Measurements from ENCODE around the gene NMT1. TPM values are rescaled to one million over a fixed set of nuclear protein-coding genes. Genes with fewer than 3 reads are reported as not detected.

The NMT1 gene
- total RNA-seq, 2 donors from 2014 or later: 39.4 to 68.5 TPM

GRCh38 chr17:45104497-45104896 lies 43.4 kb downstream of the NMT1 start:
- Histone ChIP-seq H3K27me3 (replicated peaks; ENCODE audit: insufficient read depth) (no peaks in the 10 kb centered on the region), H3K4me1 (replicated peaks) (no peaks in the 10 kb centered on the region), H3K36me3 (peaks cover 14 to 29% of the 10 kb centered on the region in 2 donors), H3K4me3 (no peak overlapping the region), H3K9me3 (no peaks in the 10 kb centered on the region), H3K27ac (no peak overlapping the region)
- DNase-seq (ENCODE audit: low spot score): no peak
- 92% methylated on average over 6 of the region's 6 CpGs for WGBS
- TF ChIP-seq CTCF (IDR thresholded peaks at IDR 0.05): no peak
- TF ChIP-seq POLR2AphosphoS5 (IDR thresholded peaks at IDR 0.05): no peak
- TF ChIP-seq POLR2A (IDR thresholded peaks at IDR 0.05): no peak
- intact Hi-C loops (cut with DNase I): no loop called here

DNA sequence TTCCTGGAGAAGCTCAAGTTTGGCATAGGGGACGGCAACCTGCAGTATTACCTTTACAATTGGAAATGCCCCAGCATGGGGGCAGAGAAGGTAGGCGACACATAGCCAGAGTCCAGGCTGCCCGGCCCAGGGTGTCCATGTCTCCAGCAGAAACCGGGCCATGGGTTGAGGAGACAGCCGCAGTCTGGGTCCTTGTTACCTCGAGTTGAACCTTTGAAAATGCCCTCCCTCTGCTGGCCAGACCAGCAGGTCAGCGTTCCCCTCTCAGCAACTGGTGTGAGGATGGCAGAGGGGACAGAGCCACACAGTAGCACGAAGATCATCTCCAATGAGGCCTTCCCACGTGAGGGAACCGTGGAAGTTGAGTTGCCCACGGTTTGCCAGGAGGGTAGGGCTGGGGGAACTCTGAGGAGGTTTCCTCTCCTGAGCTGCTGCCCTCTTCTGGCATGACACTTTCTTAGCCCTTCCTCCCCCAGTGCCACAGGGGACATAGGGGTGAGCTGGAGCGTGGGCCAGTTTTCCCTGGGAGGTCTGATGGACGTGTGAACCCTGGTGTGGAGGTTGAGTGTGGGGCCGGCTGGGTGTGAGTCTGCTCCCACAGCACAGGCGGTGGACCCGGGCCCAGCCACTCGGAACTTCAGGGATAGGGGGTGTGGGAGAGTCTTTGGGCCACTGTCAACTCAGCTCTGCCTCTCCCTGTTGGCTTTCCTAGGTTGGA lies 43.9 kb downstream of the NMT1 start:
- intact Hi-C loops (cut with DNase I): loop anchor here (5.0 kb wide), 1 partner anchor 43 kb away; the partner anchor contains the start of gene NMT1
- Histone ChIP-seq H3K4me1 (replicated peaks) (no peaks in the 10 kb centered on the region), H3K4me3 (no peak overlapping the region), H3K9me3 (no peaks in the 10 kb centered on the region), H3K27ac (no peak overlapping the region), H3K36me3 (peaks cover 14 to 29% of the 10 kb centered on the region in 2 donors), H3K27me3 (replicated peaks; ENCODE audit: insufficient read depth) (no peaks in the 10 kb centered on the region)
- no peak for DNase-seq (ENCODE audit: low spot score)
- WGBS: 76% methylated on average over 17 of the region's 17 CpGs
- TF ChIP-seq CTCF (IDR thresholded peaks at IDR 0.05): no peak
- TF ChIP-seq POLR2A (IDR thresholded peaks at IDR 0.05): no peak
- no peak for TF ChIP-seq POLR2AphosphoS5 (IDR thresholded peaks at IDR 0.05)

DNA sequence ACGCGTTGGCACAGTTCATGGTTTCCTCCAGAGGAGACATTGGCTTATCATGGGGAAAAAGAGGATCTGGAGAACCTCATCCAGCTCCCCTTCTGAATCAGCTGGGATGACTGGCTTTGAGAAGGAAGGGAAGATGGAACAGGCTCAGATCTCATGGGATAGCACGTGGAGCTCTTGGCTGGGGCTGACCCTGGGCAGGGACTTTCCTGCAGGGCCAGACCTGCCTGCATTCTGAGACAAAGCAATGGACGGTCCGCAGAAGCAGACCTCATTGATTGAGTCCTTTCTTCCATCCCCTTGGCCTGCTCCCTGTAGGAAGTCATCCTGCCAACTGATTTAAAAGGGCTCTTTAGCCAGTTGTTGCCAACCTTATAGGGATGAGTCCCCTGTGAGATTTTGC lies 45.0 kb downstream of the NMT1 start:
- DNase-seq (ENCODE audit: low spot score): no peak
- TF ChIP-seq CTCF (IDR thresholded peaks at IDR 0.05) (no peak), POLR2A (IDR thresholded peaks at IDR 0.05) (no peak), POLR2AphosphoS5 (IDR thresholded peaks at IDR 0.05) (no peak)
- Histone ChIP-seq H3K36me3 (peaks cover 14 to 29% of the 10 kb centered on the region in 2 donors), H3K4me3 (no peak overlapping the region), H3K27me3 (replicated peaks; ENCODE audit: insufficient read depth) (no peaks in the 10 kb centered on the region), H3K4me1 (replicated peaks) (no peaks in the 10 kb centered on the region), H3K27ac (no peak overlapping the region), H3K9me3 (no peaks in the 10 kb centered on the region)
- WGBS: 87% methylated on average over 5 of the region's 5 CpGs
- intact Hi-C loops (cut with DNase I): loop anchor here (5.0 kb wide), 1 partner anchor 44 kb away; the partner anchor contains the start of gene NMT1

GRCh38 chr17:45106582-45106981 lies 45.5 kb downstream of the NMT1 start:
- TF ChIP-seq POLR2A (IDR thresholded peaks at IDR 0.05): no peak
- no peak for TF ChIP-seq POLR2AphosphoS5 (IDR thresholded peaks at IDR 0.05)
- no peak for TF ChIP-seq CTCF (IDR thresholded peaks at IDR 0.05)
- Histone ChIP-seq H3K27me3 (replicated peaks; ENCODE audit: insufficient read depth) (no peaks in the 10 kb centered on the region), H3K4me1 (replicated peaks) (no peaks in the 10 kb centered on the region), H3K27ac (no peak overlapping the region), H3K4me3 (no peak overlapping the region), H3K9me3 (no peaks in the 10 kb centered on the region), H3K36me3 (peaks cover 14 to 29% of the 10 kb centered on the region in 2 donors)
- DNase-seq (ENCODE audit: low spot score): no peak
- intact Hi-C loops (cut with DNase I): loop anchor here (5.0 kb wide), 1 partner anchor 44 kb away; the partner anchor contains the start of gene NMT1
- 56% methylated on average over 5 of the region's 5 CpGs for WGBS

All from prostate gland (tissue), 2 donors.